ENCODE measurements around the gene MRPL17.

MRPL17 gene

DNA sequence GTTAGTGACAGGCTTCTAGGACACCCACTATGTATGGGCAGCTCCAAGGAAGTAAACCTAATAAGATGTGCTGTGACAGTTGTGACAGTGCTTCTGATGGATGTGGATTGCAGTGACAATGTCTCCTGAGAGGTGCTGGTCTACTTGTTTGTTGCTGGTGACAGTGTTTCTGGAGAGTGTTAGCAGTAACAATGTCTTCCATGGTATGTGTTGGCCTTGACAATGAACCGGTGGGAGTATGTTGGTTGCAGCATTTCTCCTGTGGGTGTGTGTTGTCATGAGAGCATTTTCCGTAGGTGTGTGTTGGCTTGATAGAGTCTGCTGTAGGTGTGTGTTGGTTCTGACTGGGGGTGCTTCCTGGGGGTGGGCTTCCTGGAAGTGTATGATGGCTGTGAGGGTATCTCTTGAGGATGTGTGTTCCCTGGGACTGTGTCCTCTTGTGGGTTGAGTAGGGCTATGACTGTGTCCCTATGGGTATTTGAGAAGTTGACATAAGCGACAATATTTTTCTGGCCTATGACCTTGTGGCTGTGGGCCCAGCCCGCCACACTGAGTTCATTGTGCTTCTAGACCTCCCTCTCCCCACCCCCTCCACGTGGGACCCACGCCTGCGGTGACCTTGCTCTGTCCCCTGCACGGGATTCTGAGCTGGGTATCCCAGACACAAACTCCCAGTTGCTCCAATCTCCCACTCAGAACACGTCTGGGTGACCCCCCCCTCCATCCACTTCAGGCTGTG is 28.7 kb downstream of the MRPL17 start:
- H3K4me1 ChIP-seq (ENCODE audit: control insufficient read depth, insufficient read depth, low read length), result peaks cover 24% of the 10 kb centered on the region
- H3K27me3 ChIP-seq (ENCODE audit: control insufficient read depth in 1 of 2, insufficient read depth in 2 of 2, low read length in 2 of 2), result no peaks in the 10 kb centered on the region
- H3K4me3 ChIP-seq (ENCODE audit: low read length in 2 of 2), result peak overlapping the region; percentile 83 to 84
- H3K27ac ChIP-seq (ENCODE audit: low read length), result peak overlapping the region; percentile 73
- H3K36me3 ChIP-seq (ENCODE audit: control insufficient read depth in 2 of 2, insufficient read depth in 2 of 2, low read length in 2 of 2), result no peaks in the 10 kb centered on the region
- peak overlapping the region; percentile 55 to 83 for H3K9ac ChIP-seq (ENCODE audit: low read length in 2 of 2)
- no peaks in the 10 kb centered on the region for H3K9me3 ChIP-seq (ENCODE audit: control insufficient read depth in 2 of 2, low read length in 2 of 2)

DNA sequence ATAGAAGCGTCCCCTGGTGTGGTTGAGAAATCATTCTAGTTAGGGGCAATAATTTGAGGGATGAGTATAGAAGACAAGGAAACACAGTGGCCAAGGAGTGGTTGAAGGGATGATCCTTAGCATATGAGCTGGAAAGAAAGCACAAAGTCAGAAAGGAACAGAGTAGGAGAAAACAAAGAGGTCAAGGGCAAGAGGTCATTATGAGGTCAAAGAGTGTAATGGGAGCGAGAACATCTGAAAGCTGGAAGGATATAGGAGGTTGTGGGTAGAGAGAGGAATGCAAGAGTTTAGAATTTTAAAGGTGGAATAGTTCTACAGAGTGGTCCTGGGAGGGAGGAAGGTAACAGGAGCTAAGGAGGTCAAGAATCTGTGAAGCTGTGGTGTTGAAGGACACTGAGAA is 29.5 kb downstream of the MRPL17 start:
- no peaks in the 10 kb centered on the region for H3K36me3 ChIP-seq (ENCODE audit: control insufficient read depth in 2 of 2, insufficient read depth in 2 of 2, low read length in 2 of 2)
- peaks cover 30% of the 10 kb centered on the region for H3K4me1 ChIP-seq (ENCODE audit: control insufficient read depth, insufficient read depth, low read length)
- H3K27ac ChIP-seq (ENCODE audit: low read length), result peak overlapping the region; percentile 73
- no peak overlapping the region for H3K4me3 ChIP-seq (ENCODE audit: low read length in 2 of 2)
- no peaks in the 10 kb centered on the region for H3K27me3 ChIP-seq (ENCODE audit: control insufficient read depth in 1 of 2, insufficient read depth in 2 of 2, low read length in 2 of 2)
- H3K9me3 ChIP-seq (ENCODE audit: control insufficient read depth in 2 of 2, low read length in 2 of 2), result no peaks in the 10 kb centered on the region
- H3K9ac ChIP-seq (ENCODE audit: low read length in 2 of 2), result no peak overlapping the region

- H3K4me3 ChIP-seq (ENCODE audit: low read length in 2 of 2), result peak overlapping the region in 1 of 2 donors; percentile 3
- H3K9me3 ChIP-seq (ENCODE audit: control insufficient read depth in 2 of 2, low read length in 2 of 2), result no peaks in the 10 kb centered on the region
- no peaks in the 10 kb centered on the region for H3K36me3 ChIP-seq (ENCODE audit: control insufficient read depth in 2 of 2, insufficient read depth in 2 of 2, low read length in 2 of 2)
- no peak overlapping the region for H3K9ac ChIP-seq (ENCODE audit: low read length in 2 of 2)
- H3K4me1 ChIP-seq (ENCODE audit: control insufficient read depth, insufficient read depth, low read length), result peaks cover 30% of the 10 kb centered on the region
- H3K27me3 ChIP-seq (ENCODE audit: control insufficient read depth in 1 of 2, insufficient read depth in 2 of 2, low read length in 2 of 2), result no peaks in the 10 kb centered on the region
- no peak overlapping the region for H3K27ac ChIP-seq (ENCODE audit: low read length)
Measured at GRCh38 chr11:6653097-6653496, 30.0 kb downstream of the MRPL17 start.

DNA sequence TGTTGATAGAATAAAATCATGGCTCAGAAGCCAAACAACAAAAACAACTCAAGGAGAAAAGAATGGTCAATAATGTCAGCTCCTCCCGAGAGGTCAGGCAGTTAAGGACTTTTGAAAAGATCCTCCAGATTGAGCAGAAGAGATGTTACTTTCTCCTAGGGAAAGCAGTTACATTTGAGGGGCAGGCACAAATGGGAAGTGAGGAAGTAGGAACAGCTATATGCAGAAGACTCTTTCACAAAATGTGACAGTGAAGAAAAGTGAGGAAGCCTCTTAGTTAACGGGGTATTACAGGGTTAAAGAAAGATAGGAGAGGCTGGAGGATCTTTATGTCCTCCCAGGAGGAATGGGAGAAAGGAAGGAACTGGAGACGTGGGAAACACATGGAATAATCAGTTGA is 31.0 kb downstream of the MRPL17 start:
- H3K9me3 ChIP-seq (ENCODE audit: control insufficient read depth in 2 of 2, low read length in 2 of 2), result no peaks in the 10 kb centered on the region
- no peaks in the 10 kb centered on the region for H3K27me3 ChIP-seq (ENCODE audit: control insufficient read depth in 1 of 2, insufficient read depth in 2 of 2, low read length in 2 of 2)
- H3K4me3 ChIP-seq (ENCODE audit: low read length in 2 of 2), result no peak overlapping the region
- H3K36me3 ChIP-seq (ENCODE audit: control insufficient read depth in 2 of 2, insufficient read depth in 2 of 2, low read length in 2 of 2), result no peaks in the 10 kb centered on the region
- no peak overlapping the region for H3K27ac ChIP-seq (ENCODE audit: low read length)
- H3K4me1 ChIP-seq (ENCODE audit: control insufficient read depth, insufficient read depth, low read length), result peaks cover 38% of the 10 kb centered on the region
- no peak overlapping the region for H3K9ac ChIP-seq (ENCODE audit: low read length in 2 of 2)

GRCh38 chr11:6650980-6651379 is 32.2 kb downstream of the MRPL17 start:
- no peak overlapping the region for H3K4me3 ChIP-seq (ENCODE audit: low read length in 2 of 2)
- H3K36me3 ChIP-seq (ENCODE audit: control insufficient read depth in 2 of 2, insufficient read depth in 2 of 2, low read length in 2 of 2), result no peaks in the 10 kb centered on the region
- H3K4me1 ChIP-seq (ENCODE audit: control insufficient read depth, insufficient read depth, low read length), result peaks cover 42% of the 10 kb centered on the region
- H3K27me3 ChIP-seq (ENCODE audit: control insufficient read depth in 1 of 2, insufficient read depth in 2 of 2, low read length in 2 of 2), result no peaks in the 10 kb centered on the region
- no peaks in the 10 kb centered on the region for H3K9me3 ChIP-seq (ENCODE audit: control insufficient read depth in 2 of 2, low read length in 2 of 2)
- H3K9ac ChIP-seq (ENCODE audit: low read length in 2 of 2), result no peak overlapping the region
- no peak overlapping the region for H3K27ac ChIP-seq (ENCODE audit: low read length)

GRCh38 chr11:6650104-6650503 is 33.0 kb downstream of the MRPL17 start:
- Histone ChIP-seq H3K4me1 (ENCODE audit: control insufficient read depth, insufficient read depth, low read length) (peaks cover 46% of the 10 kb centered on the region), H3K9ac (ENCODE audit: low read length in 2 of 2) (no peak overlapping the region), H3K27me3 (ENCODE audit: control insufficient read depth in 1 of 2, insufficient read depth in 2 of 2, low read length in 2 of 2) (no peaks in the 10 kb centered on the region), H3K27ac (ENCODE audit: low read length) (no peak overlapping the region), H3K36me3 (ENCODE audit: control insufficient read depth in 2 of 2, insufficient read depth in 2 of 2, low read length in 2 of 2) (no peaks in the 10 kb centered on the region), H3K4me3 (ENCODE audit: low read length in 2 of 2) (no peak overlapping the region), H3K9me3 (ENCODE audit: control insufficient read depth in 2 of 2, low read length in 2 of 2) (no peaks in the 10 kb centered on the region)

GRCh38 chr11:6648501-6648900 is 34.6 kb downstream of the MRPL17 start:
- Histone ChIP-seq H3K4me3 (ENCODE audit: low read length in 2 of 2) (no peak overlapping the region), H3K27me3 (ENCODE audit: control insufficient read depth in 1 of 2, insufficient read depth in 2 of 2, low read length in 2 of 2) (no peaks in the 10 kb centered on the region), H3K27ac (ENCODE audit: low read length) (no peak overlapping the region), H3K4me1 (ENCODE audit: control insufficient read depth, insufficient read depth, low read length) (peaks cover 34% of the 10 kb centered on the region), H3K36me3 (ENCODE audit: control insufficient read depth in 2 of 2, insufficient read depth in 2 of 2, low read length in 2 of 2) (no peaks in the 10 kb centered on the region), H3K9ac (ENCODE audit: low read length in 2 of 2) (no peak overlapping the region), H3K9me3 (ENCODE audit: control insufficient read depth in 2 of 2, low read length in 2 of 2) (no peaks in the 10 kb centered on the region)

GRCh38 chr11:6647836-6648235 is 35.3 kb downstream of the MRPL17 start:
- Histone ChIP-seq H3K36me3 (ENCODE audit: control insufficient read depth in 2 of 2, insufficient read depth in 2 of 2, low read length in 2 of 2) (no peaks in the 10 kb centered on the region), H3K27me3 (ENCODE audit: control insufficient read depth in 1 of 2, insufficient read depth in 2 of 2, low read length in 2 of 2) (no peaks in the 10 kb centered on the region), H3K9ac (ENCODE audit: low read length in 2 of 2) (peak overlapping the region in 1 of 2 donors; percentile 28), H3K4me1 (ENCODE audit: control insufficient read depth, insufficient read depth, low read length) (peaks cover 34% of the 10 kb centered on the region), H3K4me3 (ENCODE audit: low read length in 2 of 2) (no peak overlapping the region), H3K27ac (ENCODE audit: low read length) (peak overlapping the region; percentile 80), H3K9me3 (ENCODE audit: control insufficient read depth in 2 of 2, low read length in 2 of 2) (no peaks in the 10 kb centered on the region)

- H3K27ac ChIP-seq (ENCODE audit: low read length), result peak overlapping the region; percentile 80
Measured at GRCh38 chr11:6646918-6647679, 36.0 kb downstream of the MRPL17 start.

GRCh38 chr11:6646576-6646917 is 36.6 kb downstream of the MRPL17 start:
- peak overlapping the region in 1 of 2 donors; percentile 60 for H3K4me3 ChIP-seq (ENCODE audit: low read length in 2 of 2)

More at GRCh38 chr11:6646918-6647679, 36.0 kb downstream of the MRPL17 start:
- Histone ChIP-seq H3K27me3 (ENCODE audit: control insufficient read depth in 1 of 2, insufficient read depth in 2 of 2, low read length in 2 of 2) (no peaks in the 10 kb centered on the region), H3K9ac (ENCODE audit: low read length in 2 of 2) (peak overlapping the region in 1 of 2 donors; percentile 28), H3K36me3 (ENCODE audit: control insufficient read depth in 2 of 2, insufficient read depth in 2 of 2, low read length in 2 of 2) (no peaks in the 10 kb centered on the region), H3K4me1 (ENCODE audit: control insufficient read depth, insufficient read depth, low read length) (peaks cover 32% of the 10 kb centered on the region), H3K9me3 (ENCODE audit: control insufficient read depth in 2 of 2, low read length in 2 of 2) (no peaks in the 10 kb centered on the region), H3K4me3 (ENCODE audit: low read length in 2 of 2) (peak overlapping the region in 1 of 2 donors; percentile 60)

DNA sequence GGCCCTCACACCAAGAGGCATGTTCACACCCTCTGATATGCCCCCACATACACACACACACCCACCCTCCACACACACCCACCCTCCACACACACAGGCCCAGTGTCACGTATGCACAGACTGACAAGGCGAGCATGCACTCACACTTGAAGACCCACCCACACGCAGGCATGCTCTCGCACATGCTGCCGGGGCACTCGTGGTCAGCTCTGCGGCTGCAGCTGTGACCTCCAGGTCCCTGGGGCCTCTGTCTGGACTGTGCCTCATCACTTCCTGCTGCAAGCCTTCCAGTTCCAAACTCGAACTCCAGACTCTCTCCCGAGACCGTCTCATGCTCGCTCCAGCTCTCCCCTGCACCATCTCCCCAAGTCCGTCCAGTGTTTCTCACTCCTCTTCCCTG is 37.1 kb downstream of the MRPL17 start:
- H3K9me3 ChIP-seq (ENCODE audit: control insufficient read depth in 2 of 2, low read length in 2 of 2), result no peaks in the 10 kb centered on the region
- peak overlapping the region in 1 of 2 donors; percentile 29 for H3K9ac ChIP-seq (ENCODE audit: low read length in 2 of 2)
- H3K36me3 ChIP-seq (ENCODE audit: control insufficient read depth in 2 of 2, insufficient read depth in 2 of 2, low read length in 2 of 2), result peaks cover 0 to 1% of the 10 kb centered on the region in 2 donors
- H3K27me3 ChIP-seq (ENCODE audit: control insufficient read depth in 1 of 2, insufficient read depth in 2 of 2, low read length in 2 of 2), result no peaks in the 10 kb centered on the region
- H3K4me3 ChIP-seq (ENCODE audit: low read length in 2 of 2), result peak overlapping the region in 1 of 2 donors; percentile 60
- H3K27ac ChIP-seq (ENCODE audit: low read length), result peak overlapping the region; percentile 80
- peaks cover 38% of the 10 kb centered on the region for H3K4me1 ChIP-seq (ENCODE audit: control insufficient read depth, insufficient read depth, low read length)

More at GRCh38 chr11:6646576-6646917, 36.6 kb downstream of the MRPL17 start:
- H3K4me1 ChIP-seq (ENCODE audit: control insufficient read depth, insufficient read depth, low read length), result peaks cover 35% of the 10 kb centered on the region
- no peaks in the 10 kb centered on the region for H3K9me3 ChIP-seq (ENCODE audit: control insufficient read depth in 2 of 2, low read length in 2 of 2)
- no peaks in the 10 kb centered on the region for H3K36me3 ChIP-seq (ENCODE audit: control insufficient read depth in 2 of 2, insufficient read depth in 2 of 2, low read length in 2 of 2)
- H3K27ac ChIP-seq (ENCODE audit: low read length), result peak overlapping the region; percentile 80
- H3K27me3 ChIP-seq (ENCODE audit: control insufficient read depth in 1 of 2, insufficient read depth in 2 of 2, low read length in 2 of 2), result no peaks in the 10 kb centered on the region
- peak overlapping the region; percentile 28 to 29 for H3K9ac ChIP-seq (ENCODE audit: low read length in 2 of 2)
